ENCODE results near the gene PMP22. TPM values are rescaled to one million over a fixed set of nuclear protein-coding genes. Genes with fewer than 3 reads are reported as not detected.

The PMP22 gene
- total RNA-seq, 2 donors from 2014 or later = 192 to 207 TPM

- Histone ChIP-seq H3K36me3 (no peaks in the 10 kb centered on the region), H3K9me3 (no peaks in the 10 kb centered on the region), H3K4me3 (no peak overlapping the region), H3K27ac (no peak overlapping the region), H3K27me3 (replicated peaks; ENCODE audit: insufficient read depth) (no peaks in the 10 kb centered on the region), H3K4me1 (ENCODE audit: control insufficient read depth in 1 of 2, low read depth in 2 of 2) (peaks cover 0 to 21% of the 10 kb centered on the region in 2 donors)
- no peak for TF ChIP-seq CTCF (IDR thresholded peaks at IDR 0.05)
- ATAC-seq (ENCODE audit: insufficient number of reproducible peaks, low FRiP score, low read depth) (no peak), DNase-seq (ENCODE audit: low spot score) (no peak)
These were observed 1.4 kb upstream of the PMP22 start for GRCh38 chr17:15266325-15267125.

GRCh38 chr17:15264542-15264941 lies 584 bp downstream of the PMP22 start:
- no peak for TF ChIP-seq CTCF (IDR thresholded peaks at IDR 0.05)
- no peaks in the 10 kb centered on the region for H3K36me3 ChIP-seq
- no peaks in the 10 kb centered on the region for H3K27me3 ChIP-seq (replicated peaks; ENCODE audit: insufficient read depth)
- no peak for ATAC-seq (ENCODE audit: insufficient number of reproducible peaks, low FRiP score, low read depth)
- peaks cover 6 to 28% of the 10 kb centered on the region in 2 donors for H3K4me1 ChIP-seq (ENCODE audit: control insufficient read depth in 1 of 2, low read depth in 2 of 2)
- no peaks in the 10 kb centered on the region for H3K9me3 ChIP-seq
- no peak for DNase-seq (ENCODE audit: low spot score)
- no peak overlapping the region for H3K4me3 ChIP-seq
- H3K27ac ChIP-seq = no peak overlapping the region

GRCh38 chr17:15263680-15264079 lies 1.4 kb downstream of the PMP22 start:
- H3K27ac ChIP-seq = peak overlapping the region; percentile 95 to 98
- peaks cover 5% of the 10 kb centered on the region for H3K36me3 ChIP-seq
- no peak for TF ChIP-seq CTCF (IDR thresholded peaks at IDR 0.05)
- no peak for ATAC-seq (ENCODE audit: insufficient number of reproducible peaks, low FRiP score, low read depth)
- H3K4me1 ChIP-seq (ENCODE audit: control insufficient read depth in 1 of 2, low read depth in 2 of 2) = peaks cover 13 to 36% of the 10 kb centered on the region in 2 donors
- H3K9me3 ChIP-seq = no peaks in the 10 kb centered on the region
- no peaks in the 10 kb centered on the region for H3K27me3 ChIP-seq (replicated peaks; ENCODE audit: insufficient read depth)
- no peak for DNase-seq (ENCODE audit: low spot score)
- peak overlapping the region; percentile 96 for H3K4me3 ChIP-seq

DNA sequence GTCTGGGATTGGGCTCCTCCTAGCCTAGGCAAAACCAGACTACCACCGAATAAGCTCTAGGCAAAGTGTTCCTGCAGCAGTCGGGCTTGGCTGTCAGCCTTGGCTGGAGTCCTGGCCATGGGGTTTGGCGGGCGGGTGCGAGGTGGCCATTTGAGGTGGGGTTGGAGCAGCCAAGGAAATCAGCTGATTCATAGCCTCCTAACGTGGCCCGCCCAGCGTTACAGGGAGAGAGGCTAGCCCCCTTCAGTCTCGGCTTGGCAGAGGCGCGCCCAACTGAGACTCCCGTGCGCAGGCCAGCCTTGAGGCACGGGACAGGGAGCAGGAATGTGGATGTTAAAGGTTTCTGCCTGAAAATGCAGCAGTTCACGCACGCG lies 1.9 kb downstream of the PMP22 start:
- Histone ChIP-seq H3K36me3 (peaks cover 9% of the 10 kb centered on the region), H3K27ac (peak overlapping the region; percentile 95 to 98), H3K27me3 (replicated peaks; ENCODE audit: insufficient read depth) (no peaks in the 10 kb centered on the region), H3K4me1 (ENCODE audit: control insufficient read depth in 1 of 2, low read depth in 2 of 2) (peaks cover 13 to 41% of the 10 kb centered on the region in 2 donors), H3K9me3 (no peaks in the 10 kb centered on the region), H3K4me3 (peak overlapping the region; percentile 96)
- DNase-seq (ENCODE audit: low spot score) (peak; percentile 81), ATAC-seq (ENCODE audit: insufficient number of reproducible peaks, low FRiP score, low read depth) (peak; percentile 64)
- TF ChIP-seq CTCF (IDR thresholded peaks at IDR 0.05) = no peak

- ATAC-seq (ENCODE audit: insufficient number of reproducible peaks, low FRiP score, low read depth) (peak; percentile 75), DNase-seq (ENCODE audit: low spot score) (peak; percentile 68)
- Histone ChIP-seq H3K4me1 (ENCODE audit: control insufficient read depth in 1 of 2, low read depth in 2 of 2) (peaks cover 16 to 48% of the 10 kb centered on the region in 2 donors), H3K27me3 (replicated peaks; ENCODE audit: insufficient read depth) (no peaks in the 10 kb centered on the region), H3K36me3 (peaks cover 15% of the 10 kb centered on the region), H3K4me3 (peak overlapping the region; percentile 96), H3K27ac (peak overlapping the region; percentile 95 to 98), H3K9me3 (no peaks in the 10 kb centered on the region)
- TF ChIP-seq CTCF (IDR thresholded peaks at IDR 0.05) = no peak
These were observed 2.6 kb downstream of the PMP22 start for GRCh38 chr17:15262291-15263205.
